KMS-11 (cell line): ENCODE data around the gene TEAD1.

Experiments used
- H2AFZ ChIP-seq: fragments of 200-600 bp; sonication (generic); 2 replicates; pipeline ENCODE4 v1.6.1; 2016; ENCODE audit warnings: antibody characterized with exemption, mixed run types, low read depth
- H3K27ac ChIP-seq: fragments of 200-600 bp; sonication (generic); 2 replicates; pipeline ENCODE4 v1.6.1; 2016; ENCODE audit warnings: mild to moderate bottlenecking, mixed run types
- H3K27me3 ChIP-seq: fragments of 200-600 bp; sonication (generic); 2 replicates; pipeline ENCODE4 v1.6.1; 2017; ENCODE audit warnings: mild to moderate bottlenecking, low read depth, mixed run types, moderate library complexity; ENCODE audit not compliant: insufficient read depth
- H3K36me3 ChIP-seq: fragments of 200-600 bp; sonication (generic); 2 replicates; pipeline ENCODE4 v1.6.1; 2017; ENCODE audit warnings: mild to moderate bottlenecking, mixed run types; ENCODE audit not compliant: insufficient read depth
- H3K4me1 ChIP-seq: fragments of 200-600 bp; sonication (generic); 2 replicates; pipeline ENCODE4 v1.6.1; 2016; ENCODE audit warnings: mild to moderate bottlenecking, low read depth, mixed run types; ENCODE audit not compliant: poor library complexity, severe bottlenecking
- H3K4me2 ChIP-seq: fragments of 200-600 bp; sonication (generic); 2 replicates; pipeline ENCODE4 v1.7.0; 2016; ENCODE audit warnings: mild to moderate bottlenecking, mixed run types
- H3K4me3 ChIP-seq: fragments of 200-600 bp; sonication (generic); IDR thresholded peaks from 2 replicates; pipeline ENCODE4 v1.6.1; 2017; ENCODE audit warnings: low read depth, low read length, mixed read lengths; ENCODE audit not compliant: insufficient read depth
- H3K79me2 ChIP-seq: fragments of 200-600 bp; sonication (generic); 2 replicates; pipeline ENCODE4 v1.6.1; 2016; ENCODE audit warnings: low read depth, mixed run types; ENCODE audit not compliant: insufficient read depth
- H3K9ac ChIP-seq: fragments of 200-600 bp; sonication (generic); 2 replicates; pipeline ENCODE4 v1.6.1; 2016; ENCODE audit warnings: mild to moderate bottlenecking, mixed run types
- H4K20me1 ChIP-seq: fragments of 200-600 bp; sonication (generic); 2 replicates; pipeline ENCODE4 v1.6.1; 2016; ENCODE audit warnings: mild to moderate bottlenecking, mixed run types; ENCODE audit not compliant: insufficient read depth
- CTCF ChIP-seq: fragments of 200-600 bp; sonication (generic); conservative IDR thresholded peaks from 2 replicates; pipeline ENCODE4 v1.6.1; 2017; ENCODE audit warnings: low read depth, mild to moderate bottlenecking, antibody characterized with exemption, low read length, moderate library complexity, mixed read lengths

TEAD1 gene

GRCh38 chr11:12812849-12813248 is 138.6 kb downstream of the TEAD1 start:
- no peaks in the 10 kb centered on the region for H3K27me3 ChIP-seq
- peaks cover 80% of the 10 kb centered on the region for H3K4me1 ChIP-seq
- 0 out of 2 replicates have a peak, but pooled peaks cover 4% of the 10 kb centered on the region for H4K20me1 ChIP-seq
- no peaks in the 10 kb centered on the region for H3K36me3 ChIP-seq
- no peak overlapping the region for H3K9ac ChIP-seq
- no peak overlapping the region for H2AFZ ChIP-seq
- H3K27ac ChIP-seq = peak overlapping the region; percentile 81; the same call in 1 of the 2 replicates
- 0 out of 2 replicates have a peak overlapping the region, but pooled peaks have one; percentile 10 for H3K4me2 ChIP-seq
- no peak for TF ChIP-seq CTCF
- H3K79me2 ChIP-seq = peaks cover 43% of the 10 kb centered on the region; the same call in 1 of the 2 replicates
- no peak overlapping the region for H3K4me3 ChIP-seq

- H3K36me3 ChIP-seq = no peaks in the 10 kb centered on the region
- H3K9ac ChIP-seq = peak overlapping the region; percentile 55; the same call in 1 of the 2 replicates
- no peaks in the 10 kb centered on the region for H4K20me1 ChIP-seq
- peaks cover 45% of the 10 kb centered on the region; the same call in 1 of the 2 replicates for H3K79me2 ChIP-seq
- TF ChIP-seq CTCF = no peak
- H3K4me3 ChIP-seq = no peak overlapping the region
- peak overlapping the region; percentile 36; the same call in 1 of the 2 replicates for H3K4me2 ChIP-seq
- H3K4me1 ChIP-seq = peaks cover 76% of the 10 kb centered on the region
- H3K27me3 ChIP-seq = no peaks in the 10 kb centered on the region
- no peak overlapping the region for H2AFZ ChIP-seq
- H3K27ac ChIP-seq = peak overlapping the region; percentile 81
Measured at GRCh38 chr11:12813371-12814225, 139.4 kb downstream of the TEAD1 start.

- Histone ChIP-seq H4K20me1 (no peaks in the 10 kb centered on the region), H3K4me2 (peak overlapping the region; percentile 36; the same call in 1 of the 2 replicates), H3K27ac (peak overlapping the region; percentile 81), H3K4me1 (peaks cover 61% of the 10 kb centered on the region), H3K4me3 (no peak overlapping the region), H3K79me2 (peaks cover 44% of the 10 kb centered on the region; the same call in 1 of the 2 replicates), H3K9ac (peak overlapping the region; percentile 55; the same call in 1 of the 2 replicates), H3K36me3 (no peaks in the 10 kb centered on the region), H3K27me3 (no peaks in the 10 kb centered on the region), H2AFZ (no peak overlapping the region)
- TF ChIP-seq CTCF = no peak
Measured at GRCh38 chr11:12815129-12815480, 140.9 kb downstream of the TEAD1 start.

GRCh38 chr11:12815931-12816494 is 141.8 kb downstream of the TEAD1 start:
- no peak for TF ChIP-seq CTCF
- no peaks in the 10 kb centered on the region for H4K20me1 ChIP-seq
- H3K36me3 ChIP-seq = no peaks in the 10 kb centered on the region
- H3K4me2 ChIP-seq = peak overlapping the region; percentile 53
- H3K79me2 ChIP-seq = peaks cover 48% of the 10 kb centered on the region; the same call in 1 of the 2 replicates
- peak overlapping the region; percentile 81 for H3K27ac ChIP-seq
- no peak overlapping the region for H2AFZ ChIP-seq
- H3K4me3 ChIP-seq = no peak overlapping the region
- H3K9ac ChIP-seq = peak overlapping the region; percentile 55; the same call in 1 of the 2 replicates
- peaks cover 52% of the 10 kb centered on the region for H3K4me1 ChIP-seq
- no peaks in the 10 kb centered on the region for H3K27me3 ChIP-seq
